KMS-11 (cell line): Measurements from ENCODE around the gene GCSAML.

Experiments
- H2AFZ ChIP-seq: fragments of 200-600 bp; sonication (generic); 2 replicates; pipeline ENCODE4 v1.6.1; 2016; ENCODE audit warnings: antibody characterized with exemption, mixed run types, low read depth
- H3K27ac ChIP-seq: fragments of 200-600 bp; sonication (generic); 2 replicates; pipeline ENCODE4 v1.6.1; 2016; ENCODE audit warnings: mild to moderate bottlenecking, mixed run types
- H3K27me3 ChIP-seq: fragments of 200-600 bp; sonication (generic); 2 replicates; pipeline ENCODE4 v1.6.1; 2017; ENCODE audit warnings: mild to moderate bottlenecking, low read depth, mixed run types, moderate library complexity; ENCODE audit not compliant: insufficient read depth
- H3K36me3 ChIP-seq: fragments of 200-600 bp; sonication (generic); 2 replicates; pipeline ENCODE4 v1.6.1; 2017; ENCODE audit warnings: mild to moderate bottlenecking, mixed run types; ENCODE audit not compliant: insufficient read depth
- H3K4me1 ChIP-seq: fragments of 200-600 bp; sonication (generic); 2 replicates; pipeline ENCODE4 v1.6.1; 2016; ENCODE audit warnings: mild to moderate bottlenecking, low read depth, mixed run types; ENCODE audit not compliant: poor library complexity, severe bottlenecking
- H3K4me2 ChIP-seq: fragments of 200-600 bp; sonication (generic); 2 replicates; pipeline ENCODE4 v1.7.0; 2016; ENCODE audit warnings: mild to moderate bottlenecking, mixed run types
- H3K4me3 ChIP-seq: fragments of 200-600 bp; sonication (generic); IDR thresholded peaks from 2 replicates; pipeline ENCODE4 v1.6.1; 2017; ENCODE audit warnings: low read depth, low read length, mixed read lengths; ENCODE audit not compliant: insufficient read depth
- H3K79me2 ChIP-seq: fragments of 200-600 bp; sonication (generic); 2 replicates; pipeline ENCODE4 v1.6.1; 2016; ENCODE audit warnings: low read depth, mixed run types; ENCODE audit not compliant: insufficient read depth
- H3K9ac ChIP-seq: fragments of 200-600 bp; sonication (generic); 2 replicates; pipeline ENCODE4 v1.6.1; 2016; ENCODE audit warnings: mild to moderate bottlenecking, mixed run types
- H4K20me1 ChIP-seq: fragments of 200-600 bp; sonication (generic); 2 replicates; pipeline ENCODE4 v1.6.1; 2016; ENCODE audit warnings: mild to moderate bottlenecking, mixed run types; ENCODE audit not compliant: insufficient read depth
- CTCF ChIP-seq: fragments of 200-600 bp; sonication (generic); conservative IDR thresholded peaks from 2 replicates; pipeline ENCODE4 v1.6.1; 2017; ENCODE audit warnings: low read depth, mild to moderate bottlenecking, antibody characterized with exemption, low read length, moderate library complexity, mixed read lengths

Gene GCSAML

GRCh38 chr1:247548769-247549182 lies at the start of gene GCSAML:
Gene GCSAML, plus strand, starts transcription at chr1:247549134. Its CDS starts 58 bp downstream, at chr1:247549192.
- Histone ChIP-seq H4K20me1 (no peaks in the 10 kb centered on the region), H3K36me3 (no peaks in the 10 kb centered on the region), H3K9ac (no peak within 1 kb of the TSS), H3K4me1 (no peaks in the 10 kb centered on the region), H3K27me3 (no peaks in the 10 kb centered on the region), H3K4me2 (no peak within 1 kb of the TSS), H3K27ac (no peak within 1 kb of the TSS), H3K4me3 (no peak within 1 kb of the TSS), H2AFZ (no peak within 1 kb of the TSS), H3K79me2 (no peaks in the 10 kb centered on the region)
- no peak for TF ChIP-seq CTCF

- H3K27me3 ChIP-seq = no peaks in the 10 kb centered on the region
- TF ChIP-seq CTCF = no peak
- no peak overlapping the region for H3K9ac ChIP-seq
- H3K4me2 ChIP-seq = no peak overlapping the region
- H3K27ac ChIP-seq = no peak overlapping the region
- no peak overlapping the region for H2AFZ ChIP-seq
- no peaks in the 10 kb centered on the region for H3K4me1 ChIP-seq
- H3K36me3 ChIP-seq = no peaks in the 10 kb centered on the region
- no peaks in the 10 kb centered on the region for H3K79me2 ChIP-seq
- no peaks in the 10 kb centered on the region for H4K20me1 ChIP-seq
- no peak overlapping the region for H3K4me3 ChIP-seq
These were observed 48.1 kb upstream of the GCSAML start for GRCh38 chr1:247500865-247501264.

- no peak overlapping the region for H3K9ac ChIP-seq
- no peak overlapping the region for H3K4me2 ChIP-seq
- no peak overlapping the region for H3K27ac ChIP-seq
- H3K4me1 ChIP-seq = no peaks in the 10 kb centered on the region
- H2AFZ ChIP-seq = no peak overlapping the region
- no peaks in the 10 kb centered on the region for H3K36me3 ChIP-seq
- no peaks in the 10 kb centered on the region for H3K27me3 ChIP-seq
- H4K20me1 ChIP-seq = no peaks in the 10 kb centered on the region
- no peak for TF ChIP-seq CTCF
- H3K79me2 ChIP-seq = no peaks in the 10 kb centered on the region
- H3K4me3 ChIP-seq = no peak overlapping the region
These were observed 42.1 kb upstream of the GCSAML start for GRCh38 chr1:247506831-247507230.

DNA sequence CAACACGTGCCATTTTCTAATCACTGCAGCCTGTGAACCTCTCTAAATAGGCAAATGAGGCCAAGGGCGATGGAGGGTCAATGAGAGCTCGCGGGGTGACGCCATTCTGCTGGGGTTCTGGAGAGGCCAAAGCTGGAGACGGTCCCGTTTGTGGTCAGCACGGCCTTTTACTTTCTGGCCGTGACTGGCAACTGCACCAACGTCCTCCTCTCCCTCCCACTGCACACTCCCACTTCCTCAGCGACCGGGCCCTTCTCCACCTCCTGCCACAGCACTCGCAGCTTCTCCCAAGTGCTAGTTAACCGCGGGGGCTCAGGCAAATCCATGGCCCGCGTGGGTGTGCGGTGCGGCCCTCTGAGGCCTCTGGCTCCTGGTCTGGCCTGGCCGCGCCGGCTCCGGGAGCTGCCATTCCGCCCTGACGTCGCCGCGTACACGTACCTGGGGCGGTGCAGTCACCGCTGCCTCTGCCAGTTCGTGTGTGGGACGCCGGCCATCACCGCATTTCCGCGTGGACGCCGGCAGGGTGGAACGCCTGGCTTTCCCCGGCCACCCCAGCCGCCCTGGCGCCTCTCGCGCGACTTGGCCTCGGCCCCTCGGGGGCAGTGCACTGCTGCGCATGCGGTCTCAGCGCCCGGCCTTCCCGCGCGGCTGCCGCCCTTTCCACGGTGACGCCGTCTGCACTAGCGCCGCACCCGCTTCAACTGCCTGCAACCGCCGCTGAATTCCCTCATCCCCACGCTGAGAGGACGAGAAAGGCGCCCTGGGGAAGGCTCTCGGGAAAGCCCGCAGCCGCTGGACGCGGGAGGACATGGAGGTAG lies 30.9 kb upstream of the GCSAML start:
- no peaks in the 10 kb centered on the region for H3K4me1 ChIP-seq
- no peak overlapping the region for H3K4me3 ChIP-seq
- H3K9ac ChIP-seq = no peak overlapping the region
- H4K20me1 ChIP-seq = no peaks in the 10 kb centered on the region
- H3K4me2 ChIP-seq = no peak overlapping the region
- no peaks in the 10 kb centered on the region for H3K27me3 ChIP-seq
- no peaks in the 10 kb centered on the region for H3K79me2 ChIP-seq
- H2AFZ ChIP-seq = no peak overlapping the region
- H3K27ac ChIP-seq = no peak overlapping the region
- no peaks in the 10 kb centered on the region for H3K36me3 ChIP-seq
- TF ChIP-seq CTCF = no peak
